22Rv1 (cell line): ENCODE results near the gene LGR5.

Experiments used
- CTCF ChIP-seq: fragments of 450-650 bp; IDR thresholded peaks from 2 replicates; pipeline ENCODE4 v1.5.1; 2017; ENCODE audit warnings: mild to moderate bottlenecking
- ZFX ChIP-seq: fragments of 450-650 bp; IDR thresholded peaks from 2 replicates; pipeline ENCODE4 v1.6.1; 2017; ENCODE audit warnings: antibody characterized with exemption, borderline replicate concordance

- no peak for TF ChIP-seq CTCF
- TF ChIP-seq ZFX, result no peak
Observed at GRCh38 chr12:71538807-71539206, 99.2 kb downstream of the LGR5 start.
